H1 (cell line): ENCODE results near the gene DENND6B. TPM values are rescaled to one million over a fixed set of nuclear protein-coding genes. Genes with fewer than 3 reads are reported as not detected.

Experiments used
- EGR1 ChIP-seq: IDR thresholded peaks from 2 replicates; pipeline ENCODE4 v1.6.1; 2011; ENCODE audit warnings: low read depth, low read length, borderline replicate concordance
- EP300 ChIP-seq, 2 experiments: IDR thresholded peaks; 1 replicate in 1 of 2; 2 replicates in 1 of 2; pipeline ENCODE4 v1.6.1; 2011 to 2012; ENCODE audit warnings: low read depth in 2 of 2, low read length in 2 of 2, mild to moderate bottlenecking in 2 of 2, borderline replicate concordance in 1 of 2, inconsistent platforms in 1 of 2, moderate library complexity in 1 of 2
- NRF1 ChIP-seq: IDR thresholded peaks from 2 replicates; pipeline ENCODE4 v1.6.1; 2011; ENCODE audit warnings: mild to moderate bottlenecking, low read depth, low read length, improper control_type of control experiment
- POLR2AphosphoS5 ChIP-seq: IDR thresholded peaks from 2 replicates; pipeline ENCODE4 v1.6.1; 2011; ENCODE audit warnings: low read depth, low read length
- SIRT6 ChIP-seq: IDR thresholded peaks from one replicate; pipeline ENCODE4 v1.7.1; 2012; ENCODE audit warnings: low read length, inconsistent platforms
- polyA plus RNA-seq, 7 experiments: library from polyadenylated mRNA; depleted of rRNA in 3 of 7; stranded (reverse) in 5 of 7; unstranded in 2 of 7; fragments of >200 nt in 5 of 7; fragments of 200-250 nt in 2 of 7; gene quantifications; 1 replicate in 5 of 7; 2 replicates in 1 of 7; 4 replicates in 1 of 7; pipeline versions ENCODE4 v1.2.1 to v1.2.3, GENCODE V29; 2011 to 2013; ENCODE audit warnings: missing spikeins in 2 of 7, mixed read lengths in 2 of 7
- total RNA-seq: library from RNA; stranded (reverse); fragmentation: NEBNext Ultra II Directional; extraction: Animal tissue kit (Norgen Biotek cat#: 25700); gene quantifications from 2 replicates; pipeline ENCODE4 v1.2.1, GENCODE V29; 2021
- TF ChIP-seq, protein P1 (sequence below): fragments of 300-600 bp; sonication (generic); IDR thresholded peaks from 2 replicates; pipeline ENCODE4 v1.7.1; 2012; ENCODE audit warnings: low read length, moderate library complexity, mild to moderate bottlenecking, inconsistent platforms; ENCODE audit not compliant: insufficient replicate concordance

The DENND6B gene
- total and polyA plus RNA-seq, 2 of the 8 experiments (the other 6 are each of a cell fraction or from before 2014, with no cell fraction given): 1.1 to 1.9 TPM

DNA sequence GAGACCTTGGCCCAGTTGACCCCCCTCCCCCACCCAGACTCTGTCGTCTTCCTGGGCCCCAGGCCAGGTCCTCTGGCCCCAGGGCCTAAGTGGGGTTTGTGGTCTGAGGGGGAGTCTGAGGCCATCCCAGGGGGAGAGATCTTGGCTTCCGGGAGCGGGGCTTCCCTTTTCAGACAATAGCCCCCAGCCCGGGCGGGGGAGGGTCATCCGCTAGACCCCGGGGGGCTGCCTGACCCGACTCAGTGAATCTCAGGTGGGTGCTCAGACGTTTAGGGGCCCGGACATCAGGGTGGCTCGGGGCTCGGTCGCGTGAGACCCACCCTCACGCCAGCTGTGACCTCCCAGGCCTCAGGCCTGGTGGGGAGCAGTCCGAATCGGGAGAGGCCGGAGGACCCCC is 57.2 kb downstream of the DENND6B start (continued):
- TF ChIP-seq EGR1: no peak
- no peak for TF ChIP-seq POLR2AphosphoS5
- TF ChIP-seq SIRT6: no peak
- TF ChIP-seq, protein P1, sequence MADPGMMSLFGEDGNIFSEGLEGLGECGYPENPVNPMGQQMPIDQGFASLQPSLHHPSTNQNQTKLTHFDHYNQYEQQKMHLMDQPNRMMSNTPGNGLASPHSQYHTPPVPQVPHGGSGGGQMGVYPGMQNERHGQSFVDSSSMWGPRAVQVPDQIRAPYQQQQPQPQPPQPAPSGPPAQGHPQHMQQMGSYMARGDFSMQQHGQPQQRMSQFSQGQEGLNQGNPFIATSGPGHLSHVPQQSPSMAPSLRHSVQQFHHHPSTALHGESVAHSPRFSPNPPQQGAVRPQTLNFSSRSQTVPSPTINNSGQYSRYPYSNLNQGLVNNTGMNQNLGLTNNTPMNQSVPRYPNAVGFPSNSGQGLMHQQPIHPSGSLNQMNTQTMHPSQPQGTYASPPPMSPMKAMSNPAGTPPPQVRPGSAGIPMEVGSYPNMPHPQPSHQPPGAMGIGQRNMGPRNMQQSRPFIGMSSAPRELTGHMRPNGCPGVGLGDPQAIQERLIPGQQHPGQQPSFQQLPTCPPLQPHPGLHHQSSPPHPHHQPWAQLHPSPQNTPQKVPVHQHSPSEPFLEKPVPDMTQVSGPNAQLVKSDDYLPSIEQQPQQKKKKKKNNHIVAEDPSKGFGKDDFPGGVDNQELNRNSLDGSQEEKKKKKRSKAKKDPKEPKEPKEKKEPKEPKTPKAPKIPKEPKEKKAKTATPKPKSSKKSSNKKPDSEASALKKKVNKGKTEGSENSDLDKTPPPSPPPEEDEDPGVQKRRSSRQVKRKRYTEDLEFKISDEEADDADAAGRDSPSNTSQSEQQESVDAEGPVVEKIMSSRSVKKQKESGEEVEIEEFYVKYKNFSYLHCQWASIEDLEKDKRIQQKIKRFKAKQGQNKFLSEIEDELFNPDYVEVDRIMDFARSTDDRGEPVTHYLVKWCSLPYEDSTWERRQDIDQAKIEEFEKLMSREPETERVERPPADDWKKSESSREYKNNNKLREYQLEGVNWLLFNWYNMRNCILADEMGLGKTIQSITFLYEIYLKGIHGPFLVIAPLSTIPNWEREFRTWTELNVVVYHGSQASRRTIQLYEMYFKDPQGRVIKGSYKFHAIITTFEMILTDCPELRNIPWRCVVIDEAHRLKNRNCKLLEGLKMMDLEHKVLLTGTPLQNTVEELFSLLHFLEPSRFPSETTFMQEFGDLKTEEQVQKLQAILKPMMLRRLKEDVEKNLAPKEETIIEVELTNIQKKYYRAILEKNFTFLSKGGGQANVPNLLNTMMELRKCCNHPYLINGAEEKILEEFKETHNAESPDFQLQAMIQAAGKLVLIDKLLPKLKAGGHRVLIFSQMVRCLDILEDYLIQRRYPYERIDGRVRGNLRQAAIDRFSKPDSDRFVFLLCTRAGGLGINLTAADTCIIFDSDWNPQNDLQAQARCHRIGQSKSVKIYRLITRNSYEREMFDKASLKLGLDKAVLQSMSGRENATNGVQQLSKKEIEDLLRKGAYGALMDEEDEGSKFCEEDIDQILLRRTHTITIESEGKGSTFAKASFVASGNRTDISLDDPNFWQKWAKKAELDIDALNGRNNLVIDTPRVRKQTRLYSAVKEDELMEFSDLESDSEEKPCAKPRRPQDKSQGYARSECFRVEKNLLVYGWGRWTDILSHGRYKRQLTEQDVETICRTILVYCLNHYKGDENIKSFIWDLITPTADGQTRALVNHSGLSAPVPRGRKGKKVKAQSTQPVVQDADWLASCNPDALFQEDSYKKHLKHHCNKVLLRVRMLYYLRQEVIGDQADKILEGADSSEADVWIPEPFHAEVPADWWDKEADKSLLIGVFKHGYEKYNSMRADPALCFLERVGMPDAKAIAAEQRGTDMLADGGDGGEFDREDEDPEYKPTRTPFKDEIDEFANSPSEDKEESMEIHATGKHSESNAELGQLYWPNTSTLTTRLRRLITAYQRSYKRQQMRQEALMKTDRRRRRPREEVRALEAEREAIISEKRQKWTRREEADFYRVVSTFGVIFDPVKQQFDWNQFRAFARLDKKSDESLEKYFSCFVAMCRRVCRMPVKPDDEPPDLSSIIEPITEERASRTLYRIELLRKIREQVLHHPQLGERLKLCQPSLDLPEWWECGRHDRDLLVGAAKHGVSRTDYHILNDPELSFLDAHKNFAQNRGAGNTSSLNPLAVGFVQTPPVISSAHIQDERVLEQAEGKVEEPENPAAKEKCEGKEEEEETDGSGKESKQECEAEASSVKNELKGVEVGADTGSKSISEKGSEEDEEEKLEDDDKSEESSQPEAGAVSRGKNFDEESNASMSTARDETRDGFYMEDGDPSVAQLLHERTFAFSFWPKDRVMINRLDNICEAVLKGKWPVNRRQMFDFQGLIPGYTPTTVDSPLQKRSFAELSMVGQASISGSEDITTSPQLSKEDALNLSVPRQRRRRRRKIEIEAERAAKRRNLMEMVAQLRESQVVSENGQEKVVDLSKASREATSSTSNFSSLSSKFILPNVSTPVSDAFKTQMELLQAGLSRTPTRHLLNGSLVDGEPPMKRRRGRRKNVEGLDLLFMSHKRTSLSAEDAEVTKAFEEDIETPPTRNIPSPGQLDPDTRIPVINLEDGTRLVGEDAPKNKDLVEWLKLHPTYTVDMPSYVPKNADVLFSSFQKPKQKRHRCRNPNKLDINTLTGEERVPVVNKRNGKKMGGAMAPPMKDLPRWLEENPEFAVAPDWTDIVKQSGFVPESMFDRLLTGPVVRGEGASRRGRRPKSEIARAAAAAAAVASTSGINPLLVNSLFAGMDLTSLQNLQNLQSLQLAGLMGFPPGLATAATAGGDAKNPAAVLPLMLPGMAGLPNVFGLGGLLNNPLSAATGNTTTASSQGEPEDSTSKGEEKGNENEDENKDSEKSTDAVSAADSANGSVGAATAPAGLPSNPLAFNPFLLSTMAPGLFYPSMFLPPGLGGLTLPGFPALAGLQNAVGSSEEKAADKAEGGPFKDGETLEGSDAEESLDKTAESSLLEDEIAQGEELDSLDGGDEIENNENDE: no peak
- no peak for TF ChIP-seq NRF1
- TF ChIP-seq EP300 (IDR thresholded peaks at IDR 0.05; ENCODE audit: borderline replicate concordance in 1 of 2, low read depth in 2 of 2, low read length in 2 of 2): no peak
